D341Med (cell line): ENCODE results near the gene LEMD2.

ENCODE experiments used
- DNase-seq: peaks from one replicate; pipeline ENCODE4 v3.0.0; 2012; ENCODE audit warnings: low spot score

The LEMD2 gene

DNA sequence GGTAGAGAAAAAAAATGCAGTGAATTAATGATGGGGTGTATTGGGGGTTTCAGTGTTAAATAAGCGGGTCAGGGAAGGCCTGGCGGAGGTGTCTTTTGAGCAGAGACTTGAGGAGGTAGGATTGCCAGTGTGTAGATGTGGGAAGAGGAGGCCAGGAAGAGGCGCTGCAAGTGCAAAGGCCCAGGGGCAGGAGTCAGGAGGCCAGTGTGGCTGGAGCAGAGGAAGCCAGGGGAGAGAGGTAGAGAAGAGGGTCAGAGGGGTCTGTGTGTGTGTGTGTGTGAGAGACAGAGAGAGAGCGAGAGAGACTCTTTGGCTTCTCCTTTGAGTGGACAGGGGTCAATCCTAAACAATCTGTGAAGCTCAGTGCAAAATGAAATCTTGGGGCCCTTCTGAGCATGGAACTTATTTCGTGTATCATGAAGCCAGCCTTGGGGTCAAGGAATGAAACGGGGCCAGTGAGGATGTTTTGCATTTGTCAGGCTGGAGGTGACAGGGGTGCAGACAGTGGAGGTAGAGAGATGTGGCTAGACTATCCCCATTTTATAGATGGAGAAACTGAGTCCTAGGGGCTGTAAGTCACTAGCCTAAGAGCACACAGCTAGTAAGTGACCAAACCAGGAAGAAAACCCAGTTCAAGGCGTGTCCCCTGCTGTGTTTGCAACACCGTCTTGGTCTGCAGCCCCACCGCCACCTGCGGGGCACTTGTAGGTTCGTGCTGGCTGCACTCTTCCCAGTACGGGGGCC, 32.5 kb downstream of the LEMD2 start:
- DNase-seq = no peak

DNA sequence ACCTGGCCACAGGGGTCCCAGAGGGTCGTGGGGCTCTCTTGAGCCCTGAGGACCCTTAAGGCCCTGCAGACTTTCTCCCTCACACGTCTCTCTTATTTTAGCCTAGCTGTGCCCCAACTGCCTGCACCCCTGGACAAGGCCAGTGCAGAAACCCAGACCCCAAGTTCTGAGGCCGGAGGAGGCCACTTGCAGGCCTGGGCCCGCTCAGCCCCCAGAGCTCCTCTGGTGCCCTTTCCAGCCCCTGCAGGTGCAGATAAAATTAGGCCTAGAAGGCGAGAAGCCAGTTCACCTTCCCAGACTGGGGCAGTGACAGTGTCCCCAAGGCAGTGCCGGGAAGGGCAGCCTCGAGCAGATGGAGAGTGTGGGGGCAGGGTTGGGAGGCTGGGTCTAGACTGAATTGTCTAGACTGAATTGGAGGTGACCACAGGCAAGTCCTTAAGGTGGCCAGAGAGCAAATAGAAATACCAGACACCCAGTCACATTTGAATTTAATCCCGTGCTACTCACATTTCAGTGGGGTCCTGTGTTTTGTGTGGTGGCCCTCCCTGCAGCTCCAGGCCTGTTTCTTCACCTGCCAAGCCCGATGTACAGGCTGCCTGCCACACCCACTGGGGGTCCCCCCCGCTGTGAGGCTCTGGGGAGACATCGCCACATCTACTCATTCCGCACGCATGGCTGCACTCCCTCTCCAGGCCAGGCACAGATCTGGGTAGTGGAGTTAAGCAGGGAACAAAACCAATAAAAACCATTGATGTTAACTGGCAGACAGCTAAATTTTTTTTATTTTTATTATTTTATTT, 33.7 kb downstream of the LEMD2 start:
- no peak for DNase-seq

DNA sequence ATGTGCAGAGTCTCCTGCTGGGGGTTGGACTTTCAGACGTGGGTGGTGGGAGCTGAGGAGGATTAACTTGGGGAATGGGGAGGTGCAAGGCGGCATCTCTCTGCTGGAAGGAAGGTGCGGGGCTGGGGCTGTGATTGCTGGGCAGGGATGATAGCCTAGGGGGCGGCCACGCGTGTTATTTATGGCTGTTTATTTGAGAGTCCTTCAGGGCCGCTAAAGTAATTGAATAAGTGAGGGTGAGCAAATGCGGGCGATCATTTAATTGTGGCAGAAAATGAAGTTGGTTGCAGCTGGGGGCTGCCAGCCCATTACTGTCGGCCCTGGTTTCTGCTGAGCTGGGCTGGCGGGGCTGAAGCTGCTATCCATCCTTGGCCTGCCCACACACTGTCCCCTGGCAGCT, 34.7 kb downstream of the LEMD2 start:
- DNase-seq = no peak

DNA sequence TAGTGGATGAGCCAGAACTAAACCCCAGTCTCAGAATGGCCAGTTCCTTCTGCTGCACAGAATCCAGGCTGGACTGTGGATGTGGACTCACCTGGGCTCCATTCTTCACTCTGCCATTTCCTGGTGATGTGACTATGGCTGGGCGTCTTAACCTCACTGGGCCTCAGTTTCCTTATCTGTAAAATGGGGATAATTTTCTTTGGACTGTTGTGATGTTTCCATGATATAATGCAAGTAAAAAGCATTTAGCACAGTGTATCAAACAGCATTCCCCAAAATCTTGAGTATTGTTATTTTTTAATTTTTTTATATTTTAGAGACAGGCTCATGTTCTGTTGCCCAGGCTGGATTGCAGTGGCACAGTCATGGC, 36.3 kb downstream of the LEMD2 start:
- no peak for DNase-seq

DNA sequence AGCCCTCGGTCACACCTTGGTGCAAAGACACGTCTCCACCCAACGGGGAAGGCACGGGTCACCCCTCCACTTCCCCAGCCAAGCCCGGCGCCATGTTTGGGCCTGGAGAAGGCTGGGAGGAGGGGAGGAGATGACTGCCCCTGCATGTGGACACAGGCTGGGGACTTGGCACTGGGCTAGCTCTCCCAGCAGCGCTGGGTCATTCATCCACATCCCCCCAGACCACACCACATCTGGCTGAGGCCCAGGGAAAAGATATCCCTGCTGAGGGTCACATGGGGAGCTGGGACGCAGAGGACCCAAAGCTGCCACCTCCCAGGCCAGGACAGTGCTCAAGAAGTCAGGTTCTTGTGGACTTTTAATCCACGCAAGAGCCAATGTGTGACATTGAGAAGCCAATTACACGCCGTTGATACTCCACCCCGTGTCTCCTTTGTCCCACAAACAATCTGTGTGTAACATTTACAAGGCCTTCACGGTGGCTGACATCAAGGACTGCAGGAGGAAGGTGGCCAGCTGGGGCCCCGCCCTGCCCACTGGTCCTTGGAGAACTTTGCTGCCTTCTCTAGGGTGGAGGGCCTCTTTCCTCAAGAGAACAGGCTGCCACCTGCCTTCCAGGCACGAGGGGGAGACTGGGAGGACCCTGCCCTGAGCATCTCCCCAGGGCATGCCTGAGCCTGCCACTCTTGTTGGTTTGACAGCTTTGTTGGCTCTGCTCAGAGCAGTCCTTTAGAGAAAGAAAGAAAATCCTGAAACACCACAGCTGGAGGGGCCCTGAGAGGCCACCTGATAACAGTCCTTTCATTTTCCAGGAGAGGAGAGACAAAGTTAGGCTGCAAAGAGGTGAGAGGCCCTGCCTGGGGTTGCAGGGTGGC, 36.9 kb downstream of the LEMD2 start:
- no peak for DNase-seq

DNA sequence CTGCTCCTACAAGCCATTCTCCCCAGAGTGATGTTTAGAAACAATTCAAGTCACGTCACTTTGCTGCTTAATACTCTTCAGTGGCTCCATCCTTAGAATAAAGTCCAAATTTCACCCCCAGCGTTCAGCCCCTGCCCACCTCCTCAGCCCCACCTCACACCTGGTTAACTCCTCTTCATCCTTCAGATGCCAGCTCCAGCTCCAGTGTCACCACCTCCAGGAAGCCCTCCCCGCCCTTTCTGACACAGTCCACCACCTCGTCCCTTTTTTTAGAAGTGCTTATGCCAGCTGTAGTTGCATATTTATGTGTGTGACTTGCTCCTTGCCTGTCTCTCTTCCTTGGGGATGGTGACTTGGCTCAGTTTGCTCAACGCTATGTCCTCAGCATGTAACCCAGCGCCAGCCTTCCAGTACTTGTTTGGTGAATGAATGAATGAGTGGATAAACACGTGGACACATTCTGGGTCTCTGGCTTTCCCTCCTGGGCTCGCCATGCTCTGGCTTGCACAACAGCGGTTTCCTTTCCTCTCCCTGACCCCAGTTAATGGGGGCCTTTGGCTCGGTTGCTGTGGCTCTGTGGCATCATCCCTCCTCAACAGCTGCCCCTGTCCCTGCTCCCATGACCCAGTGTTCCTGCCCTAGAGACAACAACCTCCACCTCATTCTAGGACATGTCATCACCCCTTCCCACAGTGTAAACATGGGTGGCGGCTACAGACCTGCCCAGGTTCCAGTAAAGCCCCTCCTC, 38.5 kb downstream of the LEMD2 start:
- no peak for DNase-seq

DNA sequence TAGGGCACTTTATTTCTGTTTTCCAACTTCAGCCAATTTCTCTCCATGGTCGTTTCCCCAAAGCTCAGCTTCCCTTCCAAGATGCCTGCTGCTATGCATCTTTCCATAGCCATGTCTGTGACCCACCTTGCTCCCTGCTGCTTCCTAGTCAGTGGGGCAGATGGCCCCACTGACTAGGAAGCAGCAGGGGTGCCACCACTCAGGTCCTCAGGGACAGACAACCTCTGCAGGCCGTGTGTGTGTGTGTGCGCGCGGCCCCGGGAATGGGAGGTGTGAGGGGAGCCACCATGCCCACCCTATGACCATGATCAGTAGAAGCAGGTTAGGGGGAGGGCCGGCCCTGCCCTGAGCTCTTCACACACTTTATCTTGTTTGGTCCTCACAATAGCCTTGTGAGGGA, 39.5 kb downstream of the LEMD2 start:
- no peak for DNase-seq

DNA sequence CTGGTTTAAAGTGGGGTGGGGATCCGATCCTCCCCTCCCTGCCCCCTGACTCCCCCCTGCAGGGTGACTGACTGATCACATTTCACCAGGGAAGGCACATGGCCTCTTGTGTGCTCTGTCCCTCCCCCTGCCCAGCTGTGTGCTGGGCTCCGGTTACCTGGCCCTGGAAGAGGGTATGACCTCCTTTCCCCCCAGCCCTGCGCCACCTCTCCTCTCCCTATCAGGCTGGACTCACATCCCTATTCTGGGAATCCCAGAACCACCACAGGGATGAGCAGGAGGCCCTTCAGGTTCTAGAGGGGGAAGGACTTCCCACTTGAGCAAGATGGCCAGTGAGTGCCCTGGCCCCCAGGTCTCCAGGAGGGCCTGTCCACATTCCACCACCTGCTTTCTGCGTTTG, 40.1 kb downstream of the LEMD2 start:
- no peak for DNase-seq

DNA sequence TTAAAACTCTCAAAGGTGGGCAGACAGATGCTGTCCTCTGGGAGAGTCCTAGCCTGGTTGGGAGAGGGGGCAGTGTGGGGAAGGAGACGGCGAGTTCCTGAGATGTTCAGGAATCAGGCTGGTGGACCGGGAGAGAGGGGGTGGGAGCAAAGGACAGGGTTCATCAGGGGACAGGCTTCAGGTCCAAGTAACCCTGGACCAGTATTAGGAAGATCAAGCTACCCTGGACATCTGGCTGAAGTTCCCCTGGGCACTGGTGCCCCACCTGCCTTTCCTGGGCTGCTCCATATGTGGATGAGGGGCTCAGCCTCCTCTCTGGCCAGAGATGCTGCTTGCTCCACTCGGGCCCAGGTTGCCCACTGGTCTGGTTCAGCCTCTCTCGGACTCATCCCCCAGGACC, 41.1 kb downstream of the LEMD2 start:
- DNase-seq = no peak

DNA sequence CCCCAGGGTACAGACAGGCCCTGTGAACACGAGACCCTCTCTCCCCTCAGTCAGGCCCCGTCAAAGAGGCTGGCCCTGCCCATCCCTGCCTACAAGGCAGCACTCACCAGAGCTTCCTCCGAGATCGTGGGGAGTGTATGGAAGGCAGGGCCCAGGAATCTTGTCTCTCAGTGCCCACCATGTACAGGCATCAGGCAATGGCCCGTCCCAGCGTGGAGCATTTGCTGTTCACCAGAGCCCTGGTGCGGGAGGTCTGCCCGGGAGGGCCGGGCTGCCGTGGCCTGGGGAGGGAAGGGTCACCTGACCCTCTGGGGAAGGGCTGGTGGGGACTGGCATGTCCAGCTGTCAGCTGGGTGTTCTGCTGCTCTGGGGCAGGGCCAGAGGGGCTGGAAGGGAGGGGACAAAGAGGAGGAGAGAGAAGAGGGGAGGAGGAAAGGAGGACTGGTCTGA, 42.3 kb downstream of the LEMD2 start, which contains the start of gene IP6K3:
Gene IP6K3 (minus strand): TSS at position 255 of the 450 bp plus-strand sequence. CDS start 11,429 bp downstream, outside the sequence.
- no peak for DNase-seq

DNA sequence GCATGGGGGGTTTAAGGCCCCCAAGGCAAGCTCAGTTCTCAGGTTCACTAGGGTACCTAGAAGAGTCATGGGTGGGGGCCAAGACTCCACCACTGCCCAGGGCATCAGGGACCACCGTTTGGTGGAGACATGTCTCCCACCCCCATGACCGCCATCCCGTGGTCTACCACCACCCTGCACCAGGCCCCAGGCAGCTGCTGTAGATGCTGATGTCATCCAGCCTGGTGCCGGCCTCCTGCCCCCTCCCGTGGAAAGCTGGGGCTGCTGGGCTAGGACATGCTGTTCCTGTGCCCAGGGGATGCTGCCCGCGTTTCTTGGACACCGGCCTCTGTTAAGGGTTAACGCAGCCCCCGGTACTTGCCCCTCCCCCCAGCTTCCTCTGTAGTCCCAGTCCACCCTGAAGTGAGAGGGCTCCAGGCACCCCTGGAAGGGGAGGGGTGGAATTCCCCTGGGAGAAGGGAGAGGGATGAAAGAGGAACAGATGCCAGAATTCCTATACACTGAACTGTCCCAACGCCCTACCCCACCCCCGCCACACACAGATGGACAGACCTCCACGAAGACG, 42.8 kb downstream of the LEMD2 start:
- DNase-seq = no peak

DNA sequence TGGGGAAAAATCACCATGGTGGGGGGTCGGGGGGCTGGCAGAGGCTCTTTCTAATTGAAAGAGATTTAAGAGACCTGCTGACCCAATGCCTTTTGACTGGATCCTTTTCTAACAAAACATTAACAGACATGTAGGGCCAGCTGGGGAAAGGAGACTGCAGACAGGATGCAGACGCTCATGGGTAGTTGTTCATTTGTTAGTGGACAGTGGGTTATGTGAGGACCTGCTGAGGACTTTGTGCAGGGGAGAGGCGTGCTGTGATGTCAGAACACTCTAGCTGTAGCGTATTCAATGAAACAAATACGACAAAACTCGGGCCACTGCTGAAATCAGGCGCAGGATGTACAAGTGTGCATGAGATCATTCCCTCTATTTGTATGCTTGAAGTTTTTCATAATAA, 43.4 kb downstream of the LEMD2 start:
- DNase-seq = no peak

DNA sequence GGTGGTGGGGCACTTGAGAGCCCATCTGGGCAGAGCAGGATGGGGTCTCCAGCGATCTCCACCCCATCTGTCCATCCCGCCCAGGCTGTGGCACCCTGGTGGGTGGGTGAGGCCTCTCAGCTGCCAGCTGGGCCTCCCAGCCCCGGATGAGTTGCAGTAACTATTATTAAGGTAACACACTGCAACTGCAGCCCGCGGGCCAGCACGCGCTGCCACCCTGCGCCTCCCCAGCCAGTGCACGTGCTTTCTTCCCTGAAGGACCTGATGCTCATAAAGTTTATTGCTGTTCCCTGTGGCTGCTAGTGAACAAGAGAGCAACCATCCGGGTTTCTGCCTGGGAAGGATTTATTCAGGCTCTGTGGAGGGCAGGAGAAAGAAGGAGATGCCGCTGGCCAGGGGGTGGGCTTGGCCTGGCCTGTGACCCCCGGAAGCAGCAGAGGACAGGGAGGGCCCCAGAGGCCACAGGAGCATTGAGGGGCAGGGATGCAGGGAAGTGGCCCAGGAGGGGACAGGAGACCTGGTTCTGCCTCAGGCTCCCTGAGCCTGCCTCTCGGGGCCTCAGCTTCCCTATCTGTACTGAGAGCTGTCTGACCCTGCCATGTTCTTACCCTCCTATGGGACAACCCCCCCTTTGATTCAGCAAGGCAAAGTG, 43.9 kb downstream of the LEMD2 start:
- peak; percentile 66 for DNase-seq

DNA sequence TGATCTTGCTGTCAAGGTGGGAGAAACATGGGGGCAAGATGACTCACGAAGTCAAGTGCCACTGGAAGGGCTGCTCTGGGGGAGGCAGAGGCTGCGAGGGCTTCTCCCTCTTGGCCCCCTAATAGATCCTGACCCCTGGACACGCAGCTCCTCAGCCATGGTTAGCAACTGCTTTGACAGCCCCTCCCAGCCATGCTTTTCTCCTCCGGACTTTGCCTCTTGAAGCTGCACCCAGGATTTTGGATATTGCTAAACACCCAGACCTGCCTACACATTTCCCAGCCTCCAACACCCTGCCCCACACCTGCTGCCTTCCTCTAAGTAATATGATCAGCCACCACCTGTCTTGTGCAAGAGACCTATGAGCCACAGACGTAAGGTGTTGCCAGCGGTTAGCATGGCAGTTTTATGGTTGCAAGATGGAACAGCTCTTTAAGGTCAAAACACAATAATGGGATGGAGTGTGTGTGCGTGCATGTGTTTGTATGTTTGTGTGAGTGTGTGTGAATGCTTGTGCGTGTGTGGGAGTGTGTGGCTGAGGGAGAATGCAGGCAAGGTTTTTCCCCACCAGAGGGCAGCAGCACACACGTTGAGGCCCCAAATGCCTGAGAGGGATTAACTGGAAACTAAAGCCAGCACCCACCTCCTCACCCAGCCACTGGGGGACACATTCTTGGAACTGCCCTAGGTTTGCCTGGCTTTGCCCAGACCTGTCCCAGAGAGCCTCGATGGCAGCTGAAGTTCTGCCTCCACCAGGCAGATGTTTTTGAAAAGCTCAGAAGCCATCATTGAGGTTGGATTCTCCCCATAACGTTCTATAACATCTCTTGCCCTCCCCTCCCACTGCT, 44.7 kb downstream of the LEMD2 start:
- peak; percentile 89 for DNase-seq

DNA sequence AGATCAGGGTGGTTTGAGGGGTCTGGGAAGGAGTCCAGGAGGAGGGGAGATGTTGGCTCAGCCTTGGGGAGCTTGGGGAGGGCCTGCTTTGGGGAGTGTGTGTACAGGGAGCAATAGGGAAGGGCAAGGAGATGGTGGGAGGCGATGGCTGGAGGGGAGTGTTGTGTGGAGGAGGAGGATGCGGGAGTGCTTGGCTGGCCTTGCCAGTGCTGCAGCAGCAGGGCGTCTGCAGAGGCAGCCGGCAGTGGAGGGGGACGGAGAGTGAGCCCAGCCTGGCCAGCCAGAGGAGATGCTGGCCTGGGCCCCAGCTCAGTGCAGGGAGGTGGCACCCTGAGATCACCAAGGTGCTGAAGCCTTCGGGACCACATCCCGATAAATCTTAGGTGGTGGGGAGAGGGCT, 46.1 kb downstream of the LEMD2 start:
- DNase-seq = no peak

DNA sequence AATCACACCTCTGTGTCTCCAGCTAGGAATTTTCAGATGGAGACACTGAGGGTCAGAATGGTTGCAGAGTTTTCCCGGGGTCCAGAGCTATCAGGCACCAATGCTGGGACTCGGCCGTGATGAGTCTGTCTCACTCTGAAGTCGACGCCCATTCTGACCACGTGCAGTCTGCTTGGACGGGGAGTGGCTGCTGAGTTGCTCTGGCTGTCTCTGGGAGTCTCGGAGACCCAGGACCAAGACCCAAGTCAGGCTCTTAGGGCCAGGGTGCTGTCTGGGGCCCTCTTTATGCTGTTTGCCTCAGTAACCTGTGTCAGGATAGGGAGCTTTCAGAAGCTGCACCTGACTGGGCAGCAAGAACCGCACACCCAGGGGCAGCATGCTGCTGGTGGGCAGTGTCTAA, 46.8 kb downstream of the LEMD2 start:
- no peak for DNase-seq

DNA sequence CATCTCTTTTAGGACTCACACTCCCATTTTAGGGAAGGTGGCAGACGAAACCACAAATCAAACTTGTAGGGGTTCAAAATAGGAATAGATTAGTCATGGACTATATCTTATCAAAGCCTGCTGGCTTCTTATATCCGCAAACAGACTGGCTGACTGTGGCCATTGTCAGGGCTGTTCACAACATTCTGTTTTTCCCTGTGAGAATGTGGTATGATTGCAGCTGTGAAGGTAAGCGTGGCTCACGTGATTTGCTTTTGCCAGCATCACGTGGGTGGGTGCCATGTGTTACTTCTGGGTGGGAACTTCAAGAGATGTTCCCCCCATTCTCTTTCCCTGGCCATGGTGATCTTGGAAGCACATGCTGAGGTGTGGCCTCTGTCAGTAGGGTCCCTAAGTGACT, 48.1 kb downstream of the LEMD2 start:
- DNase-seq = no peak

DNA sequence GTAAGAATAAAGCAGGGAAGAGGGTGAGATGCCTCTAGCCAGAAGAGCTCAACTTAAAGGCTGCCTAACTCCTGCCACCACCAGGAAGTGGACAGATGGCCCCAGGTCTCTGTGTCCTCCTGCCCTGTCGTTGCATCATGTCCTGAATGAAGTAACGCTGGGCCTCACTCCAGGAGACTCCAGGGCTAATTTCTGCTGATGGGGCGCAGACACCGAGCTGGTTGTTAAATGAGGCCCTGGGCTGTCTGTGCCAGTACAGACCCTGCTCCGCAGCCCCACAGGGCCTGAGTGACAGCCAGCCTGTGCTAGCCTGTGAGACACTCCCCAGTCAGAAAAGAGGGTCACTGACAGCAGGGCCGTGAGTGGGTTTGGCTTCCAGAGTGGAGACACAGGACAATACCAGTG, 48.7 kb downstream of the LEMD2 start:
- DNase-seq = no peak

DNA sequence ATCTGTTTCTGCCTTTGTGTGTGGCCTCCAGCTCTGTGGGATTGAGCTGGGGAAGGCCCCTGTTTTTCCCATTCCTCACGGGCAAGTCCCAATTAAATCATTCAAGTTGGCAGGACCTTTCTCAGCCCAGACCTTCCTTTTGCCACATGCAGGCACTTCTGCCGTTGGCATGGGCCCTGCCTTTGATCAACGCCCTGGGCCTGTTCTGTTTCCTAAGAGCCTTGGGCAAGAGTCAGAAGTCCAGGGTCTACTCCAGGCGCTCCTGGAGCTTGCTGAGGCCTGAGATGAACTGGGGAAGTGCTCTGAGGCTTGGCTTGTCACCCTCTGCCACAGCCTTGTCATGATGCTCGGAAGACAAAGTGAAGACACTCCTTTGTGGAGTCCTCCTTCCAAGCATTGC, 49.4 kb downstream of the LEMD2 start:
- DNase-seq = no peak

DNA sequence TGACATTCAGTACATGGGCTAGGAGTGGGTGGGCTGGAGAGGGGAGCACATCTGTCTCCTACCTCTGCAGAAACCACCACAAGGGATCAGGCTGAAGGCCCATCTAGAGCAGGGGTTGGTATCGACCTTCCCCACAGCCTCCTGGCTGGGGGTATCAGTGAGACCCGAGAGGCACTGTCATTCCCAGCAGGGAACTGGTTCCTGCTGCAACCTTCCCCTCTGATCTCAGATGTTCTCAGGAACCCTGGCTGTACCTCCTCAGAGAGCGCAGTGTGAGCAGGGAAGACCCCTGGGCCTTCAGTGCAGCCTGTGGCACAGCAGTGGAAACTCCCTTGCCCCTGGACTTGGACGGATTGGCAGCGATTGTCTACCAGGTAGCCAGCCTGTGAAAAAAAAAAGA, 50.1 kb downstream of the LEMD2 start:
- DNase-seq = no peak
